Brain microvascular endothelial cell (primary cell): Measurements from ENCODE around the gene S100A2.

Source experiments
- DNase-seq: peaks from one replicate; pipeline ENCODE4 v3.0.0-alpha.2; 2020
- H3K27ac ChIP-seq: fragments of 250-450 bp; sonication (Bioruptor Pico); 2 replicates; pipeline ENCODE4 v1.5.1; 2020; ENCODE audit warnings: mild to moderate bottlenecking, moderate library complexity
- H3K27me3 ChIP-seq: fragments of 250-450 bp; sonication (Bioruptor Pico); replicated peaks from 2 replicates; pipeline ENCODE4 v1.5.1; 2020; ENCODE audit warnings: mild to moderate bottlenecking
- H3K36me3 ChIP-seq: fragments of 250-450 bp; sonication (Bioruptor Pico); replicated peaks from 2 replicates; pipeline ENCODE4 v1.5.1; 2020; ENCODE audit warnings: mild to moderate bottlenecking
- H3K4me3 ChIP-seq: 2 replicates; pipeline ENCODE4 v1.5.1; 2011; ENCODE audit warnings: low read depth, mild to moderate bottlenecking, control low read depth, low read length, moderate library complexity
- CTCF ChIP-seq: IDR thresholded peaks from 2 replicates; pipeline ENCODE4 v1.5.1; 2011; ENCODE audit warnings: low read depth, mild to moderate bottlenecking, moderate library complexity, low read length, control low read depth, inconsistent platforms; ENCODE audit errors: missing control alignments
- in situ Hi-C: cut with HindIII; loops from 2 replicates; pipeline ENCODE4 v1.10.0; 2017; ENCODE audit warnings: low sequenced_read_pairs, low pct_ligation_motif_present

The S100A2 gene

DNA sequence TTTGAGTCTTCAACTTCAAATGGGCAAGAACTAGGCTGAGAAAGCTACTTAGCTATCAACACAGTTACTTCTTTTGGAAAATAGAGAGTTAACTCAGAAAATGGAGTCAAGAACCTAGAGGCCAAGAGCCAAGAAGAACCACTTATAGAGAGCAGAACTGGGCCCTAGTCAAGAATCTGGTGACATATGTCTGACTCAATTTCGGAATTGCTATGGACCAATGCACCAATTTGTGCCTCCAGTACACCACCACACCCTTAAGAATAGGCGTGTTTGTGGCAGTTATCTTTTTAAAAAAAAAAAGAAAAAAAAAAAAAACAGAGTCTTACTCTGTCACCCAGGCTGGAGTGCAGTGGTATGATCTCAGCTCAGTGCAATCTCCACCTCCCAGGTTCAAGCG is 7.8 kb downstream of the S100A2 start:
- Histone ChIP-seq H3K27ac (no peak overlapping the region), H3K4me3 (no peak overlapping the region), H3K36me3 (no peaks in the 10 kb centered on the region), H3K27me3 (no peaks in the 10 kb centered on the region)
- TF ChIP-seq CTCF: no peak
- in situ Hi-C loops: no loop called here
- no peak for DNase-seq

- DNase-seq: no peak
- Histone ChIP-seq H3K27me3 (no peaks in the 10 kb centered on the region), H3K4me3 (no peak overlapping the region), H3K27ac (no peak overlapping the region), H3K36me3 (no peaks in the 10 kb centered on the region)
- in situ Hi-C loops: no loop called here
- TF ChIP-seq CTCF: no peak
Measured at GRCh38 chr1:153556348-153556747, 9.3 kb downstream of the S100A2 start.

GRCh38 chr1:153553830-153554541 is 11.7 kb downstream of the S100A2 start:
- DNase-seq: no peak
- Histone ChIP-seq H3K36me3 (no peaks in the 10 kb centered on the region), H3K4me3 (no peak overlapping the region), H3K27ac (no peak overlapping the region), H3K27me3 (no peaks in the 10 kb centered on the region)
- TF ChIP-seq CTCF: no peak
- in situ Hi-C loops: no loop called here

DNA sequence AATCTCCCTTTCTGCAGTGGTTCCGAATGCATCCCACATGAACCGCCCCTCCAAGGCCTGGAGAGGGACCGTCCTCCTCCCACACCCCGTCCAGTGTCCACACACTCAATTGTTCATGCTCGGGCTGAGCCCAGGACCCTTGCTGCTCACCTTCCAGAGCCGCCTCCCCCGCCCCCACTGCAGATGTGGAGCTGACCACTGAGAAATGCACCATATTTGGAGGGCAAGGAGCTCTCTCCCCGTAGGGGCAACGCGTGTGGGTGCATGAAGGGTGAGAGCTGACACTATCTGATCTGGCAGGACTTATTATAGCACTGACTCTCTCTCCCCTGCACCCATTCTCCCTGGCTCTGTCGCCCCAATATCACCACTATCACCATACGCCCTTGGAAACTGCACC is 12.5 kb downstream of the S100A2 start:
- Histone ChIP-seq H3K27me3 (no peaks in the 10 kb centered on the region), H3K4me3 (no peak overlapping the region), H3K27ac (no peak overlapping the region), H3K36me3 (no peaks in the 10 kb centered on the region)
- DNase-seq: no peak
- in situ Hi-C loops: no loop called here
- no peak for TF ChIP-seq CTCF

DNA sequence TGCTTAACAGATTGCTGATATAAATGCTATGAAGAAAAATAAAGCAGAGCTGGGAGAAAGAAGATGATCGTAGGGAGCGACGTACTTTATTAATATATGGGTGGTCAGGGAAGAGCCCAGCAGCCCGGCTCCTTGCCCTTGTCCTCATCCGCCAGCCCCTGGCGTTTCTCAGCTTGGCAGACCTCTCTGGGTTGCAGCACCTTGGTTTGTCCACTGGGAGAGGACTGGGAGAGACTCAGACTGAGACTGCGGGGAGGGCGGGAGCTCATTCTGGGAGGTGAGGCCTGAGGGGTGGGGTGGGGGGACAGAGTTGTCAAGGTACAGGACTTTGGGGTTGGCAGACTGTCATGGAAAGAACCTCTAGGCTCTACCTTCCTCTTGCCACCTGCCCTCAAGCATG is 13.3 kb downstream of the S100A2 start:
- in situ Hi-C loops: no loop called here
- DNase-seq: no peak
- TF ChIP-seq CTCF: peak; percentile 25
- Histone ChIP-seq H3K36me3 (no peaks in the 10 kb centered on the region), H3K27me3 (no peaks in the 10 kb centered on the region), H3K27ac (no peak overlapping the region), H3K4me3 (no peak overlapping the region)
